Activated CD8-positive, alpha-beta memory T cell treated with anti-CD3 and anti-CD28 coated beads for 1 hour (primary cell): Measurements from ENCODE around the gene NRDC.

Experiments used
- DNase-seq, 2 donors: peaks; one replicate each; pipeline ENCODE4 v3.0.0-alpha.2; 2020; ENCODE audit warnings: low read depth in 1 of 2; ENCODE audit errors: extremely low read depth in 1 of 2

NRDC gene, protein sequence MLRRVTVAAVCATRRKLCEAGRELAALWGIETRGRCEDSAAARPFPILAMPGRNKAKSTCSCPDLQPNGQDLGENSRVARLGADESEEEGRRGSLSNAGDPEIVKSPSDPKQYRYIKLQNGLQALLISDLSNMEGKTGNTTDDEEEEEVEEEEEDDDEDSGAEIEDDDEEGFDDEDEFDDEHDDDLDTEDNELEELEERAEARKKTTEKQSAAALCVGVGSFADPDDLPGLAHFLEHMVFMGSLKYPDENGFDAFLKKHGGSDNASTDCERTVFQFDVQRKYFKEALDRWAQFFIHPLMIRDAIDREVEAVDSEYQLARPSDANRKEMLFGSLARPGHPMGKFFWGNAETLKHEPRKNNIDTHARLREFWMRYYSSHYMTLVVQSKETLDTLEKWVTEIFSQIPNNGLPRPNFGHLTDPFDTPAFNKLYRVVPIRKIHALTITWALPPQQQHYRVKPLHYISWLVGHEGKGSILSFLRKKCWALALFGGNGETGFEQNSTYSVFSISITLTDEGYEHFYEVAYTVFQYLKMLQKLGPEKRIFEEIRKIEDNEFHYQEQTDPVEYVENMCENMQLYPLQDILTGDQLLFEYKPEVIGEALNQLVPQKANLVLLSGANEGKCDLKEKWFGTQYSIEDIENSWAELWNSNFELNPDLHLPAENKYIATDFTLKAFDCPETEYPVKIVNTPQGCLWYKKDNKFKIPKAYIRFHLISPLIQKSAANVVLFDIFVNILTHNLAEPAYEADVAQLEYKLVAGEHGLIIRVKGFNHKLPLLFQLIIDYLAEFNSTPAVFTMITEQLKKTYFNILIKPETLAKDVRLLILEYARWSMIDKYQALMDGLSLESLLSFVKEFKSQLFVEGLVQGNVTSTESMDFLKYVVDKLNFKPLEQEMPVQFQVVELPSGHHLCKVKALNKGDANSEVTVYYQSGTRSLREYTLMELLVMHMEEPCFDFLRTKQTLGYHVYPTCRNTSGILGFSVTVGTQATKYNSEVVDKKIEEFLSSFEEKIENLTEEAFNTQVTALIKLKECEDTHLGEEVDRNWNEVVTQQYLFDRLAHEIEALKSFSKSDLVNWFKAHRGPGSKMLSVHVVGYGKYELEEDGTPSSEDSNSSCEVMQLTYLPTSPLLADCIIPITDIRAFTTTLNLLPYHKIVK

DNA sequence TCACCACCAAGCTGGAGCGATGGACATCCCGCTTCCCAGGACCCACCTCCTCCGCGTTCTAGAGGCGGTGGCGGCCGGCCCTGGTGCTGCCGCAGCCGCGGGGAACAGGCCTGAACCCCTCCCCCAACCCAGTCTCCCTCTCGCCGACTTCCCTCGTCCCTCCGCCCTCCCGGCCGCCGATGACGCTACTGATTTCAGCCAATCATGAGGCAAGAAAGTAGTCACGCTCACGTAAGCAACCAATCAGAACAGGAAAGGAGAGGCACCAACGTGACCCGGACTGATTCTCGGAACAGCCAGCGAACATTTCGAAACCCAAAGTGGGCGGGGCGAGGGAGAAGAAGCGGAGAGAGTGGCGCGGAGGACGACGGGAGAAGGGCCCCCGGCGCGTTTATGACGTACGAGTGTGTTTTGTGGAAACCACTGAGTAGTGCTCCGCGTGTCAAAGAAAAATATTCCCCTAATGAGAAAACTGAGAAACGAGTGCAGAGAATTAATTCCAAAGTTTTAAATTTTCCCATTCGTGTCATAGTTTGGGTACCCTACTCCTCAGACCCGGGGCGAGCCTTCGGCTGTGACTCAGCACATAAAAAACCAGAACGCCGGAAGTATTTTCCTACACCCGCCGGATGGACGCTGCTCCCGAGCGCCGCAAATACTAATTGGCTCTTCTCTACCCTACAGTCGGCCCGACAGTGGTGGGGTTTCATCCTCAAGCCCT, at the start of gene NRDC:
TSS of gene NRDC (minus strand) at position 112 of the 721 bp plus-strand sequence. CDS start 112 bp downstream, outside the sequence.
- DNase-seq, result peak; percentile 99 to 100

DNA sequence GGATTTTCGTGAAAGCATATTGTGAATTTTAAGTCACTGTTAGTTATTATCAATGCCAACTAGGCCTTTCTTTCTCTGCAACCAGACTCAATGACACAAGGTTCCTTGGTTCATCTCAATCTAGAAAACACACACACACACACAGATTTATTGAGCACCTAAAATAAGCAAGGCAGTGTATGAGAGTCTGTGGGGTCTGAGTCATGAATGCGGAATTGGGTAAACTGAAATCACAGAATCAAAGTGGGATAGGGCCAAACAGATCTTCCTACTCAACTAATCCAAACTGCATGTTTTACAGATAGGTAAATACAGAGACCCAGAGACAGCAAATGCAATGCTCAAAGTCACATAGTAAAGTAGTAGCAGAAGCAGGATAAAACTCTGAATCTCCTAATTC, 48.5 kb upstream of the NRDC start:
- DNase-seq, result no peak

DNA sequence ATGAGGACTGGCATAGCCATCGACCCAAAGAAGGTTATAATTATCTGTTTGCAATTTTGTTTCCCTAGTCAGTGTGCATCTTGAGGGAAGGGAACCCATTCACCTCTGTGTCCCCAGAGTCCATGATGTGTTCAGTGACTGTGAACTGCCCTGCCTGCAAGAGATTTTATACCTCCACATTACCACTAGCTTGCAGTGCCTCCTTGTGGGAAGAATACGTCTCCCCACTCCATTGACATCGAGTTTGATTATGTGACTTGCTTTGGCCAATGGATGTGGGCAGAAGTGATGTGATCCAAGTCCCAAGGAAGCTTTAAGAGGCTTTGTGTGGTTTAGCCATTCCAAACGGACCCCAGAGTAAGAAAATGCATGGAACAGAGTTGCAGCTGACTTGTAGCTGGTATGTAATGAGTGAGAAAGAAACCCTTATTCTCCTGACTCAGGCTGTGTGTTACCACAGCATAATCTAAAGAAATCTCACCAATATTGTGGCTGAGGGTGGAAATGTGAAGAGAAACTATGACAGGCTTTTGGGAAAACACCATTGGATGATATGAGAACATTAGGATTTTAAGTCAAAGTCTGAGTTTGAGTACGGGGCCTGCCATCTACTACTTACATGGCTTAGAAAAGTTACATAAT, 47.8 kb upstream of the NRDC start:
- no peak for DNase-seq

DNA sequence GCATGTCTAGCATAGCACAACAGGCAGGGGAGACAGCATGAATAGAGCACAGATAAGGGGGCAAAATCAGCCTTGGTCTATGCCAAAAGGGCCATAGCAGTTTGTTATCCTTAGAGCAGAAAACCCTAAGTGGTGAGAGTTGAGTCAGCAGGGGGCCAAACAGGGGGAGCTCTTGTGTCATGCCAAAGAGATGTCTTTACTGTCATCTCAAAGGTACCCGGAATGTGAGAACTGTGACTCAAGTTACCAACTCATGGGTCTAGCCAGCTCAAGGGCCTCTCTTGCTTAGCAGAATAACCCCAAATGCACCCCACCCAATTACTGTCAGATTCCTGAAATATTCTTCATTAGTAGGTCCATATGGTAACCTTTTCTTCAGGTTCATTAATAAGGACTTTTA, 45.9 kb upstream of the NRDC start:
- DNase-seq, result no peak

DNA sequence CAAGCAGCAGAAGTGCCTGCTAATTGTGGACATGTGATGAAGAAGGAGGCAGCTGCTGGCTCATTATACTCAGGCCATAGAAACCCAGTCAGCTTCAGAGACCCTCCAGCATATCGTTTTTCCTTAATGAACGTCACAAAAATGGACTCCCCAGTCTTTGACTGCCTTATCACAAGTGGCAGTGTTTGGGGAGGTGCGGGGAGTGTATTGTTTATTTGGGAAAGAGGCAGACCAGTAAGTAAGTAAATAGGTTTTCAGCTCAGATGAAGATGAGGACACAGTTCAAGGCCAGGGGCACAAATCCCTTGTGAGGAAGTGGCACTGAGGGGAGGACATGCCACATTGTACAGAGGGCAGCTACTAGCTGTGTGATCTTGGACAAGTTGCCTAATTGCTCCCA, 43.5 kb upstream of the NRDC start:
- DNase-seq, result no peak

DNA sequence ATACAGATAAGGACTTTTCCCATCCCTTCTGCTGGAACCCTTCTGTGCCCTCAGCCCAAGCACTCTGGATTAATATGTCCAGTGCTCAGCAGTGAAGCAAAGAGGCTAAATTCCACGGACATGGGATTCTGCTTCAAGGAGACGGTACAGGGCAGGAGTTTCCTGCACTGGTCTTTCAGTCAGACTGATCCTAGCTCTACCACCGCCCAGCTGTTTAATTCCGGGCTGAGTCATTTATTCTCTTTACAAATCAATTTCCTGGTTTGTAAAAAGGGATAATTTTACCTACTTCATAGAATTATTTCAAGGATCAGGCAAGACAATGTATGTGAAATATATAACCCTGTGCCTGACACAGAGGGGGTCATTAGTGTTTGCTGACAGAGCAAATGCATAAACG, 41.6 kb upstream of the NRDC start:
- DNase-seq, result no peak

DNA sequence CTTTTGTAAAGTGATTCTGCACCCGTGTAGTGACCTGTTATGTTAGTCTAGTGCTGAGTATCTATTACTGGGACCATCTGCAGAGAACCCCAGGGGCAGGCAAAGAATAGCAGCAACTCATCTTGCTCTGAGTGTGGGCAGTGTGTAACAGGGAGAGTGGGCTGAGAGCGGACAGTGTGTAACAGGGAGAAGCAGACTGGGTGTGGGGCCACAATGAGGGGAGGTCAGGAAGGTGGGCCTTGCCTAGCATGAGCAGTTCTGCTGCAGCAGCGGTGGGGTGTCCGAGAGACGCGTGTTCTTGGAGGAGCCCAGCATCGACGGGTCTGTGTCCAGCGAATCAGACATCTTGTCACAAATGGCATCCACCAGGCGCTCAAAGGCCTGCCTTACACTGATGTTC, 41.2 kb upstream of the NRDC start:
- no peak for DNase-seq

DNA sequence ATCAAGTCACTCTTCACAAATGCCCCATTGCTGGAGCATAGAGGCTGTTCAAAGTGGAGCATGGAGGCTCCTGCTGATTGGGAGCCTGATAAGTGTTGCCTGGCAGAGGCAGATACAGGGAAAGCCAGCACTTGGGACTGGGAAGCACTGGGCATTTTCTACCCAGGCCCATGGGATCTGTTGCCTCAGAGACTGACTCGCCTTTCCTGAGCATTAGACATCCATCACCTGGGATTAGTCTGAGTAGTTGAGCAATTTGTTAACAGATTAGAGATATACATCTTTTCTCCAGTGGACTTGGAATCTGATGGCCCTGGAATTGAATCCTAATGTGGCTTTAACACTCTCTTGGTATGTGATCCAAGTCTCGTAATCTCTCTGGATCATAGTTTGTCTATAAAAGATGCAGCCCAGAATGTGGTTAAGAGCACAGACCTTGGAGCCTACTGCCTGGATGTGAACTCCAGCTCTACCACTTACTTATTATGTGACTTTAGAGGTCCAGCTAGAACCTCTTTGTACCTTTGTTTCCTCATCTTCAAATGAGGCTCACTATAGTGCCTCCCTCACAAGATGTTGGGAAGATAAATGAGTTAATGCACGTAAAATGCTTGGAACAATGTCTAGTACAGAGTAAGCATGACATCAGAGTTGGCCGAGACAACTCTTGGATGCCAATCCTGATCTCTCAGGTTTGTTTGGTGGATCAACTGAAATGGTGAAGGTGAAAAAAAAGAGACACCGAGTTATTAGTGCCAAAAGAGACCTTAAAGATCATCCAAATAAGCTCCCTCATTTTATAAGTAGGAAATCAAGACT, 38.3 kb upstream of the NRDC start:
- no peak for DNase-seq

DNA sequence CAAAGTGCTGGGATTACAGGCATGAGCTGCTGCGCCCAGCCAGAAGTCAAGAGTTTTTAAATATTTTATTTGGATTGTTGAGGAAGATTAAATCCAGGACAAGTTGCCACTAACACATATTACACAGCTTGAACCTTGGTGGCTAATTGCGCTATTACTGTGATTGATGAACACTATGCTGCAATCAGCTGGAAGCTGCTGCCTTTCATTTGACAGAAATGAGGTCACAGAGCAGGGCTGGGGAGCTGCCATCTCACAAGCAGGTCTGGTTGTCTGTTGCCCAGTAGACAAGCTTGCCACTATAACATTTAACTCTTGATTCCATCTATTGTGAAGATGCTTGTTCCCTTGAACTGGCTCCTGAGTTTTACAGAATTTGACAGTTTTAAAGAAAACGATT, 37.4 kb upstream of the NRDC start:
- no peak for DNase-seq

DNA sequence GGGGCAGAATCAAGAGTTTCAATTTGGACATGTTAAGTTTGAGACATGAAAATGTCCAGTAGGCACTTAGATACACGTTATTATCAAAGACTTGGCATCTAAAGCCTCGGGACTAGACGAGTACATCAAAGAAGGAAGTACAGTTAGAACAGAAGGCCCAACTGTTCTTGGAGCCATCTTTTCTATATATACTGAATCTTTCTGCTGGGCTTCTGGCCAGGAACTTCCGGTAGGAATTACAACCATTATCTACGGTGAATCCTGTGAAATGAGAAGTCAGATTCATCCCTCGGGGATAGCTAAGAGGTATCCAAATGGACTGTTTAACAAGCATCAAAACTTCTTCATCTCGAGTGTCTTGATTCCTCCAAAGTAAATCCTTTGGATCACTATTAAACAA, 34.4 kb upstream of the NRDC start:
- no peak for DNase-seq

DNA sequence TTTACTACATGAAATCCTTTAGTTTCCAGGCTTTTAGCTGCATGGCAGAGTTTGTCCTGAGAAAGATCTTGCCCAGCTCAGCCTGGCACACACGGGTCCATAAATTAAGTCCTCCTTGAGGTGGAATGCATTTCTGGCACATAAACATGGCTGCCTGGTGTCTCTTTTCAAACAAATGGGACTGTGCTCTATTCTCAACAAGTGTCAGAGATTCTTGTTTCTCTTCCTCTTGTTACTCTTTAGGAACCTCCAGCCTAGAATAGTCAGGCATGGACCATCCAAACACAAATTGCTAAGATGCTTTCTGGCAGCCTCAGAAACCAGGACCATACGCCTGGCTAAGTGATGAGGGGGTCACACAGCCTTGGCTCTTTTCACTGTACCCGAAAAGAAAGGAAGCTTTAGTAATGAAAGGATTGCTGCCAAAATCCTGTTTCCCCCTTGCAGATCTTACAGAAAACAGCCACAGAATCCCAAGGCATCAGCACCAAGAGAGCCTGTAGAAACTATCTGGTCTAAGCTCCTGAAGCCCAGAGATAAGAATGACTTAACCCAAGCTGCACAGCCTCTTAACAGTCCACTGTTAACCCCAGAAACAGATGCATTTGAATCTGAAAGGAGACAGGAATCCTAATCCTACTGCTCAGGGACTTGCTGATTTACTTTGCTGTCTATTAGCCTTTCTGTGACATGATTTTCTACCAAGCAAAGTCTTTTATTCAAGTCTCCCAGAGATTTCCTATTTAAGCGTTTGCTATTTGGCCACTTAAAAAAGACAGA, 31.9 kb upstream of the NRDC start:
- DNase-seq, result no peak

DNA sequence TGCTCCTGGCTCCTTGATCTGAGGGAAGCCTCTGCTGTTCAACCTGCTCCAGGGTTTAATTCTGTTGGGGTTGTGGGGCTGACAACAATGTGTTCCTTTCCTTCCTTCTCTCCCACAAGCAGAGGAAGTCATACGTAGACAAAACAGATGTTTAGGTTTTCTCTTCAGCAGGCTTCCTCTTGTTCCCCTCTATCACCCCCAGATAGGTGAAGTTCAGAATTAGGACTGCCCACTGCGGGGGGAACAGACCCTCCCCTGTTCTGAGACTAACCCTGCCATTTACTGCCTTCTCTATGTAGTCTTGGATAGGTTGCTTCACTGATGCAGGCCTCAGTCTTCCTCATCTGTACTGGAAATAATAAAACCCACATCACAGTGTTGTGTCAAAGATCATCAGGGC, 30.0 kb upstream of the NRDC start:
- DNase-seq, result no peak

DNA sequence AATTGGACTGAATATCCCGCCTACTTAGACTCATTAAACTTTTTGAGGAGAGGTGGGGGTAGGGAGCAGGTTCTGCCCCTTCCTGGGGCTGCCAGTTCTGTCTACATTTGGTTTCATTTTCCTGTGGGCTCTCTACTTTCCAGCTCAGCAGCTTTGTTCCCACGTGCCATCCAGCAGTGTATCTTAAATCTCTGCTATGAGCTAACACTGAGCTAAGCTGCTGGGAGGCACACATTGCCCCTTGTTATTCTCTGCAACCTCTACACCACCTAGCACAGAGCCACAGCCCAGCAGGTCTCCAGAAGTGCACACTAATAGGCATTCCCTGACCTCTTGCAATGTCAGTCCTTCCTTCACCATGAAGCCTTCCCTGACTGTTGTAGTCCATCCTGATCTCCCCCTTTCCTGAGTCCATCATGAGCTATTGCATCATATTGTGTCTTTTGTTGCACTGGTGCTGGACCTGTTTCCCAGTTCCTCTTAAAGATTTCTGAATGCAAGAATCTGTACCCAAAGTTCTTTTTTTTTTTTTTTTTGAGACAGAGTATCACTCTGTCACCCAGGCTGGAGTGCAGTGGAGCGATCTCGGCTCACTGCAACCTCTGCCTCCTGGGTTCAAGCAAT, 28.7 kb upstream of the NRDC start:
- DNase-seq, result no peak

DNA sequence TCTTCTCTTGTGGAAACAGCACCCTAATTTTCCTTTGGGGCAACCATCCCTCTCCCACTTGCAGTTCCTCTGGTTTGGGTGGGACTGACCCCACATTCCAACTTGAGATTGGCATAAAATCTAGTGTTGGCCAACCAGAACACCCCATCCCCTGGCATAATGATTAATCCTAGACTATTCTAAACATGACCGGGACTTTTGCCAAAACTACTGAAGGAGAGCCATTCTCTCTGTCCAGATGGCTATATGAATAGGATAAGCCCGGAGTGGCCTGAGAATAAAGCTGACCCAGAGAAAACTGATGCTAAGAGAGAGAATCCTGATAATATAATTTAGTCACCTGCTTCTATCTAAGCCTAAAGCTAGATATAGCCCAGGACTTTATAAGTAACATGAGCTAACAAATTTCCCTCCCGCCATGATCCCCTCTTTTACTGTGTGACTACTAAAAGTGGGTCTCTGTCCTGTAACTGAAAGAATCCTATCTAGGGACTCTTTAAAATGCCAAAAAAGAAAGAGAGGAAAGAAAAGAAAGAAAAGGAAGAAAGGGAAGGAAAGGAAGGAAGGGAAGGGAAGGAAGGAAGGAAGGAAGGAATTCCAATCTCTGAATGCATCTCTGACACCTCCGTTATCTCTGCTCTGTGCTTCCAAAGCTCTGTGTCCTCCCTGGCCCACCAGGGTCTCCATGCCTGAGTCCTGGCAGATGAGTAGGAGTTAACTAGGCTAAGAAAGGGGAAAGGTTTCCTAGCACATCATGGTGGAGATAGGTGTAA, 28.0 kb upstream of the NRDC start:
- DNase-seq, result no peak

DNA sequence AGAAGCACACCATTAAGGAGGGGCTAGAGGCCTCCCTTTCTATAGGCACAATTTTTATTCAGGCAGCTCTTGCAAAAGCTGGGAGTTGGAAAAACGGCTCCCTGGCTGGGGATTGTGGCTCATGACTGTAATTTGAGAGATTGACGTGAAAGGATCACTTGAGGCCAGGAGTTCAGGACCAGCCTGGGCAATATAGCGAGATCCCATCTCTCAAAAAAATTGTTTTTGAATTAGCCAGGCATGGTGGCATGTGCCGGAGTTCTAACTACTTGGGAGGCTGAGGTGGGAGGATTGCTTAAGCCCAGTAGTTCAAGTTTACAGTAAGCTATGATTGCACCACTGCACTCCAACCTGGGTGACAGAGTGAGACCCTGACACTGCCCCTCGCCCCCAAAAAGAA, 23.9 kb upstream of the NRDC start:
- no peak for DNase-seq

DNA sequence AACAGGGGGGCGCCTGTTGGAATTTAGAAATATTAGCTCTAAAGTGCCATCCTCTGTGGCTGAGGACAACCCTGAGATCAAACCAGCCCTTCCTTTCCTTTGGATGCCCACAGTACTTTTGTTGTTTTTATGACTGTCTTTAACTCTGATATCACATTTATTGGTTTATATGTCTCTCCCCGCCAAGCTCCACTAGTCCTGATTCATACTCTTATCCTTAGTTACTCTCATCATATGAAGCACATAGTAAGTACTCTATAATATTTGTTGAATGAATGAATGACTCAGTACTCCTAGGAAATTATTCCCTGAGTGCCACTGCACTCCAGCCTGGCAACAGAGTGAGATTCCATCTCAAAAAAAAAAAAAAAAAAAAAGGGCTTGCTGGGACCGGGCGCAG, 22.6 kb upstream of the NRDC start:
- no peak for DNase-seq

DNA sequence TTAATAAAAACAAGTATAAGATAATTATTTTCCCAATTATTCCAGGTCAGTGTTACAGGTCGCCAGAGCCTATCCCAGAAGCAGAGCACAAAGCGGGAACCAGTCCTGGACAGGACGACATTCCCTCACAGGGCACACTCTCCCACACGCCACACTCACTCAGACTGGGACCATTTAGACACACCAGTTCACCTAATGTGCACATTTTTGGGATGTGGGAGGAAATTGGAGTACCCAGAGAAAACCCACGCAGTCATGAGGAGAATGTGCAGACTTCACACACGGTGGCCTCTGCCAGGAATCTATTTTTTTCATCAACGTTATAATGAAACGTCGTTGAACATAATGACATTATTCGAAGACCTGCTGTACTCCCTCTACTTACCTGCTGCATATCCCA, 20.5 kb upstream of the NRDC start:
- DNase-seq, result no peak
